CD4-positive, alpha-beta T cell treated with Interleukin-6 at 100 ng/mL for 8 hours (primary cell): Measurements from ENCODE around the gene SCAMP4.

Experiments
- DNase-seq: peaks from one replicate; pipeline ENCODE4 v3.0.0-alpha.2; 2020; ENCODE audit warnings: mixed read lengths, low spot score

SCAMP4 gene

DNA sequence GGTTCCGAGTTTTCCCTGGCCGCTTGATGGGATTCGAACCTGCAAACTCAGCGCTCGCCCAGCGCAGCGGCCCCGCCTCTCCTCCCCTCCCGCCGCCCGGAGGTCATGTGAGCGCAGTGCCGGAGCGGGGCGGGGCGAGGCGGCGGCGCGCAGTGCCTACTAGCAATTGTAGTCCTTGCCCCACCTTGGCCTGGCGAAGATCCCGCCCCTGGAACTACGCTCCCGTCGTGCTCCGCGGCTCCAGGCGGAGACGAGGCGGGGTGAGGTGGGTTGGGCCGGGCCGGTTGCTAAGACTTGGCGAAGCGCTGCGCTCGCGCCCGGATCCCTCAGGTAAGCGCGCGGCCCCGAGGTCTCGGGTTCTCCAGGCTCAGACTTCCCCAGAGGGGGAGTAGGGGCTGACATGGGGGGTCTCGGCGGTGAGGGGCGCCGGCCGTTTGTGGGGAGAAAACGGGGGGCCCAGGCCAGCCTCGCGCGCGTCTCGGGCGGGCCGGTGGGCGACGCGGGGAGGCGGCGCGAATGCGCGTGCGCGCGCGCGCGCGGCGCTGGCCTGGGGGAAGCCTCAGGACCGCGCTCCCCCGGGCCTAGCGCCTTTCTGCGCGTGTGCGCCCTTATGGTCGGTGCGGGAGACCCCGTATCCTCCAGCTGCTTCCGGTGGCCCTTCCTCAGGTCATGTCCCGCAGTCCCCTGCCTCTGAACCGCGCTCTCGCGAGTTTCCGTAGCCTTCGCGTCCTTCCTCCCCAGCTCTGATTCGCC lies at the start of gene SCAMP4, which contains the start of gene ADAT3:
SCAMP4 (plus strand) TSS at position 290 of the 753 bp plus-strand sequence. CDS start 9,621 bp downstream, outside the sequence.
ADAT3 (plus strand) TSS at position 290 of the 753 bp plus-strand sequence. CDS start 6,649 bp downstream, outside the sequence.
- peak; percentile 99 for DNase-seq

DNA sequence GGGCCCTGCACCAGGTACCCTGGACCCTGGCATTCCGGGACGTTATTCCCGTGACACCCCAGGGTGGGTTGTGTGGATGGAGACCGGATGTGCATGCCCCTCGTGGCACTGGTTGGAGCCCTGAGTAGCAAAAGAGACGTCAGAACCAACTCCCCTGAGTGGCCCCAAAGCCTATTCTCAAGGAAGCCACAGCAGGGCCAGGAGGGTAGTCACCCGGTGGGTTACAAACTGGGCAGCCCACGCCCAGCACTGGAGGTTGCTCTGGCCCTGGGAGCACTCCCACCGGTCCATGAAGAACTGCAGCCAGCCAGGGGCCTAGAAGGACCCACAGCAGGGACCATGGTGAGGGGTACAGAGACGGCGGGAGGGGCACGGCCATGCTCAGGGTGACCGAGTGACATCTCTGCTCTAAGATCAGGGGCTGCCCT lies 49.4 kb upstream of the SCAMP4 start:
- peak; percentile 36 for DNase-seq

- no peak for DNase-seq
These were observed 48.9 kb upstream of the SCAMP4 start for GRCh38 chr19:1856345-1856697.

DNA sequence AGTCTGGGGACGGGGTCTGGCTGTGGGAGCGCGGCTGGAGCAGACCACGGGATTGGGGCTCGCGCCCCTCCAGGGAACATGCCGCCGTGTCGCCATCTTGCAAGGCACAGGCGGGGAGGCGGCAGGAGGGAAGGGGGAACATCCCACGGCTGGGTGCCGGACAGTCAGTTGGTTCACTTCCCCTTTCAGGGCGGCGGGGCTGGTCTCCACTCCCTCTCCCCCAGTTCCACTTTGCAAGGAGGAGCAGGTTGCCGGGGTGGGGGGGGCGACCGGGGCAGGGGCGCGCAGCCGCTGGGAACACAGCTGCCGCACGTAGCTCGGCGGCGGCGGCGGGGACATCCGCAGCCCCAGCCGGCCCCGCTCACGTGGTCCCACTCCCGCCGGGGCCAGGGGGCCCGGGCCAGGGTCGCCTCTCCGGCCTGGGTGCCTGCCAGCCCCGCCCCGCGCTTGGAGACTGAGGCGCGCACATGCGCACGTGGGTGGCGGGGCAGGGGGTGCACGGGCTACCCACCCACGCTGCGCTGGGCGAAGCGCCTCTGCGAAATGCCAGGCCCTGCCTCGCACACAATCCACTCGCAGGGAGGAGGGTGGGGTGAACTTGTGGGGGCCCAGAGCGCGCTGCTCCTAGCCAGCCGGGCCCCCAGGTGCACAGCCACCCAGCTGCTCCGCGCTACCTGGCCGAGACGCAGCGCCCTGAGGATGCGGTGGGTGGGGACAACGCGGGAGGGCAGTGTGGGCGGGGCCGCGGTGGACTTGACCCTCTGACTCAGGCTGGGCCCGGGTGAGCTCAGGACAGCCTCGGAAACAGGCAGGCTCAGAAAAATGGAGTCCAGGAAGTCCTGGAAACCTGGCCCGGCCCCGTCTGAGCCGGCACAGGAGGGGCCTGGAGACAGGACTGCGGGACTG lies 48.2 kb upstream of the SCAMP4 start:
- DNase-seq, result no peak

DNA sequence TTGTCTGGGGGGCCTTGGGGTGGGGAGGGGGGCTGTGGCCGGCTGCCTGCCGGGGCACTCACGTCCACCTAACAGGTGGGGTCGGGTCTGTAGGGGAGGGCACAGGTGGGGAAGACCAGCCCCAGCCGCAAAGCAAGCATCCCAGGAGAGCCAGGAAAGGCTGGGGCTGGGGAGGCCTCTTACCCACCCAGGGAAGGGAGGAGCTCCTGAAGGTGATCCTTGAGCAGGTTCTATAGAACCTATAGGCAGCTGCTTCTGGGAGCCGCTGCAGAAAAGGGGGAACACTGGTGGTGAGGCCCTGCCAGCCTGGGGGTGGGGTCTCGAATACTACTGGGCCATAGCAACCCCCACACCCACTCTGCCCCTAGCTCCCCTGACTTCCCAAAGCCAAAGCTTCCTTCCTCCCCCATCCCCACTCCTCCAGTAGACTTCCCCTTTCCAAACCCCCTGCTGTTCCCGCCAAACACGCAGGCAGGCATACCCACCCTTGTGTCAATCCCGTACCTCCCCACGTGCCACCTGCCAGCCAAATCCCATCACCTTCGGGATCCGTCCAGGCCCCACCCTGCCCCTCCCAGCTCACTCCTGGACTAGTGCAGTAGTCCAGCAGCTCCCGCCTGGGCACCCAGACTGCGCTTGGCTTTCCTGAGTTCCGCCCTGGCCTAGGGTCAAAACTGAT lies 47.4 kb upstream of the SCAMP4 start:
- no peak for DNase-seq

DNA sequence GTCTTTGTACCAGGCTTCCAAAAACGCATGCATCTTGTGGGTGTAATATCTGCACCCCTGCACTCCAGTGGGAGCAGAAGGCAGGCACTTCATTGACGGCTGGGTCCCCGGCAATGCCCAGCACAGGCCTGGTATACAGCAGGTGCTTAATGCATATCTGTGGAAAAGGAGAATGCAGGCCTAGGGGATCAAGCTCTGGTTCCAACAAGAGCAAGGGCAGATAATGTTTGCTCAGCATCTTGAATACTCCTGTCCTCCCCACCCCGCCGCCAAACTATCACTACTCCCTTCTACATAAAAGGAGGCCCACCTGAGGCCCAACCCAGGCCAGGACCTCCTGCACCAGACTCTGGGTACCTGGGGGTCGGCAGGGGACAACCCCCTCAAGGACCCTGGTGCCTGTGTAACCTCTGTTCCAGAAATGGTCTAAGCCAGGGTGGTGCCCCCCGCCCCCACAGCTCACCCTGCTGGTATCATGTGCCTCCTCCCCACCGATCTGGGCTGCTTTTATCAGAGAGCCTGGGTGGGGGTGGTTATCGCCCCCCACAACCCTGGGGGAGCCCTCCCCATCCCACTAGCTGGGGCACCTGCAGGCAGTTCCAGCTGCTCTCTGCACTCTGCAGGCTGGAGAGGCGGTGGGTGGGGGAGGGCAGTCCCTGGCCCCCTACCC lies 46.7 kb upstream of the SCAMP4 start:
- DNase-seq, result no peak

DNA sequence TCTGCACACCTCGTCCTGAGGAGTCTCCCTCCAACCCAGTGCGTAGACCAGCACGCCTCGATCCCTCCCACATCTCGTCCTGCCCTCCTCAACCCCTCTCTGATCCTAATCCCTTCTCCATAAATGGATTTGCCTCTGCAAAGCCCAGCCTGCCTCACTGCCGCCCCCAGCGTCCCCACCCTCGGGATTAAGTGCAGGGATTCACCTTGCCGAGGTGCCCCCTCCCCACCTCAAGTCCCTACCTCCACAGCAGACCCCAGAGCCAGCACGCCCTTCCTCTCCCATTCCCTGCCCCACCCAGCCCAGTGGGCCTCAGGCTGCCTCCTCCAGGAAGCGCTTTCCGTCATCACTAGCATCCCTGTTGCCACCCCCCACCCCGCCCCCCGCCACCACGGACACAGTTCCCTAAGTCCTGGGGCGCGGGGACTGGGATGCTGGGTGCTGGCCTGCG lies 45.8 kb upstream of the SCAMP4 start:
- no peak for DNase-seq

DNA sequence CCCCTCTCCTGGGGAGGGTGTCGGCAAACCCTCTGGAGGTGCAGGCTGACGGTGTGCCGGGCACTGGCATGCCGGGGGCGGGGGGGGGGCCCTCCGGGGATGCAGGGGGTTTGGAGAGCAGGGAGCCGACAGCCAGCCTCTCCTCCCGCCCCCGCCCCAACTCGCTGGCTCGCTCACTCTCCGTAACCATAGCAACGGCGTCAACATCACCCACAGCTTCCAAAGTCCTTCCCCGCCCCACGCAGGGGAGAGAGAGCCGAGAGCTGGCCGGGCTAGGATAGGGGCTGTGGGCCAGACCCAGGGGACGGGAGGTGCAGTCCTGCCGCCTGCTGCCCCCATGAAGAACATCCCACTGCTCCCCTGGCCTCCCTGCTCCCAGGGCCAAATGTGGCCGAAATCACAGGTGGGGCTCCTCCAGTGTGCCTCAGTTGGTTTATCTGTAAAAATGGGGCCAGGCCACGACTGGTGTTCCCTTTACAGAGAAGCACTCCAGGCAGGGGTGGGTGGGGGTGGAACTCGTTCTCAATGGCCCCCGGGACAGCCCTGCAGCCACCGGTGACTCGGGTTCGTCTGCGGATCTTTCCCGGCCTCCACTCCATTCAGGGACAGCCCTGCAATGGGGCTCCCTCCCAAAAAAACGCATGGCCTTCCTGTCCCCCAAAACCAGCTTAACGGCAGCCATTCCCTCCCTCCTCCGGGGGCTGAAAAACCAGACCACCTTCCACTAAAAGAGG lies 45.0 kb upstream of the SCAMP4 start:
- DNase-seq, result peak; percentile 63

- no peak for DNase-seq
These were observed 44.2 kb upstream of the SCAMP4 start for GRCh38 chr19:1860821-1861598.

DNA sequence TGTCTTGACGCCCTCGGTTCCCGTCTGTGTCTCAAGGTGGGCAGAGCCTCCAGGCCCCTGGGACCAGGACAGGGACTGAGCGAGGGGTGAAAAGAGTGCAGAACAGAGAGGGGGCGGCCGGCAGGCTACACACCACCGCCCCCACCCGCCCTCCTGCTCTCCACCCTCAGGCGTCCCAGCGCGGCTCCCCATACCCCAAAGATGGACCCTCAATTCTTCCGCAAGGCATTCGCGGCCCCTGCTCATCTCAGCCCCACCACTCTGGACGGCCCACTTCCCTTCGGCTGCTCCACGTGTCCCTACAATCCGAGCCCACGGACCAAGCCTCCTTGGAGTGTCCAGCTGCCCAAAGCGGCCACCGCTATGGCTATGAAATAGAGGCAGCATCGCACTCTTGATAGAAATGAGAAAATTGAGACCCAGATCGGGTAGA lies 43.6 kb upstream of the SCAMP4 start:
- DNase-seq, result no peak

- no peak for DNase-seq
These were observed 43.2 kb upstream of the SCAMP4 start for GRCh38 chr19:1862068-1862423.

- DNase-seq, result no peak
These were observed 42.5 kb upstream of the SCAMP4 start for GRCh38 chr19:1862424-1863327.

- DNase-seq, result no peak
These were observed 41.9 kb upstream of the SCAMP4 start, which contains the start of gene KLF16 for GRCh38 chr19:1863328-1863637. TSS of gene KLF16 (minus strand) at chr19:1863579. CDS start at chr19:1863497, 82 bp downstream.

DNA sequence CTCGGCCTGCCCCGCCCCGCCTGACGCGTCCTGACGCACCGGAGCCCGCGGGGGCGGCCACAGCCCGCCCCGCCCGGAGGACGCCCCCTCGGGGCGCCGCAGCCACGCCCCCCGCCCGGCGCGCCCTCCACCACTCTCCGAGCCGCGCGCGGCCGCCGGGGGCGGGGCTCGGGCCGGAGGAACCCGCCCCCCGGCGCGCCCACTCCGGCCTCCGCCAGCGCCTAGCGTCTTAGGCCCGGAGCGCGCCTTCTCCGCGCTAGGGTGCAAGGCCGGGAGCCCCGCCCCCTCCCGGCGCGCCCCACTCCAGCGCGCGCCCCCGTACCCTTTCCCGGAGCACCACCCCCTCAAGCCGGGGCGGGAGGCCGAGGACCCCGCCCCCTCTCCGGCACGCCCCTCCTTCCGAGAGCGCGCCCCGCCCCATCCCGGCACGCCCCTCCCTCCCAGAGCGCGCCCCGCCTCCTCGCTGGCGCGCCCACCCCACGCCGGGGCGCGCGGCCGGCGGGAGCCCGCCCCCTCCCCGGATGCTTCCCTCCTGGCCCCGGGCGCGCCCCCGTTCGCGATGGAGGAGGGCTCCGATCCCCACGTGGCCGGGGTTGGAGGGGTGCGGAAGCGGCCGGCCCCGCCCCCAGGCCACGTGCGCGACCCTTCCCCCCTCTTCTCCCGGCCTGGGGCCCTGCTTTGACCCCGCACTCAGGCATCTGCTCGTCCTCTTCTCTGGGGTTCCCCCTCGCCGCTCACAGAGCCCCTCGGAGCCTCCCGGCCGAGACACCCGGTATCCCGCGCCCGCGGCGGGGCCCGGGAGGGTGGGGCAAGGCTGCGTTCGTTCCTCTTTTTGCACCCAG lies 41.3 kb upstream of the SCAMP4 start:
- peak; percentile 92 for DNase-seq

GRCh38 chr19:1864480-1865171 lies 40.6 kb upstream of the SCAMP4 start:
- DNase-seq, result peak; percentile 47

- no peak for DNase-seq
These were observed 39.8 kb upstream of the SCAMP4 start for GRCh38 chr19:1865172-1866010.
